ENCODE data around the gene ADAM33.

- TF ChIP-seq, protein P1, sequence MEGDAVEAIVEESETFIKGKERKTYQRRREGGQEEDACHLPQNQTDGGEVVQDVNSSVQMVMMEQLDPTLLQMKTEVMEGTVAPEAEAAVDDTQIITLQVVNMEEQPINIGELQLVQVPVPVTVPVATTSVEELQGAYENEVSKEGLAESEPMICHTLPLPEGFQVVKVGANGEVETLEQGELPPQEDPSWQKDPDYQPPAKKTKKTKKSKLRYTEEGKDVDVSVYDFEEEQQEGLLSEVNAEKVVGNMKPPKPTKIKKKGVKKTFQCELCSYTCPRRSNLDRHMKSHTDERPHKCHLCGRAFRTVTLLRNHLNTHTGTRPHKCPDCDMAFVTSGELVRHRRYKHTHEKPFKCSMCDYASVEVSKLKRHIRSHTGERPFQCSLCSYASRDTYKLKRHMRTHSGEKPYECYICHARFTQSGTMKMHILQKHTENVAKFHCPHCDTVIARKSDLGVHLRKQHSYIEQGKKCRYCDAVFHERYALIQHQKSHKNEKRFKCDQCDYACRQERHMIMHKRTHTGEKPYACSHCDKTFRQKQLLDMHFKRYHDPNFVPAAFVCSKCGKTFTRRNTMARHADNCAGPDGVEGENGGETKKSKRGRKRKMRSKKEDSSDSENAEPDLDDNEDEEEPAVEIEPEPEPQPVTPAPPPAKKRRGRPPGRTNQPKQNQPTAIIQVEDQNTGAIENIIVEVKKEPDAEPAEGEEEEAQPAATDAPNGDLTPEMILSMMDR (IDR thresholded peaks at IDR 0.05), result no peak
- no peak for TF ChIP-seq POLR2A (IDR thresholded peaks at IDR 0.05)
Measured at GRCh38 chr20:3660262-3661059, 21.3 kb downstream of the ADAM33 start.

Measured in right lobe of liver (tissue), 4 donors.